ENCODE data around the gene NDUFAF2. TPM values are rescaled to one million over a fixed set of nuclear protein-coding genes. Genes with fewer than 3 reads are reported as not detected.
A peak's percentile ranks its signal among the peaks of the same experiment; 100 is the strongest.

The NDUFAF2 gene
- polyA plus RNA-seq, 1 of the 3 experiments (the other 2 are of a cell fraction) = 33.4 TPM

DNA sequence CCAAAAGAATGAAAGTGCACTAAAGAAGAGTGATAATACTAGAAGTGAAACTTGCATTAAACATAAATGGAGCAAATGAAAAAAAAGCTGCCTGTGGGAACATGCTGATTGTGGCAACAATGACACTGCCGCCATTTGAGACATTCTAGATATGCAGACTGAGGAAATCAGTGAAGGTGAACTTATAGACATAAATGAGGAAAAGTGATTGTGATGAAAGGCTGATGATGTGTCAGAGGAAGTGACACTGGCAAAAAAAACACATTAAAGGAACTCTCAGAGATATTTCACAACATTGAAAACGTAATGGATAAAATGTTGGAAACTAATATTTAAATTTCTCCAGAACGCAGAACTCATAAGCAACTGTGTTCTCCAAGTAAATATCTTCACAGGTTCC lies 1.4 kb upstream of the NDUFAF2 start:
- POLR2A ChIA-PET = no interaction called here
- H3F3A ChIP-seq (replicated peaks; ENCODE audit: insufficient read depth) = peaks cover 5% of the 10 kb centered on the region
- CTCF ChIA-PET = interaction anchor here (1.2 kb wide), 1 partner anchor 266 kb away, joined by 3 read pairs; no protein-coding TSS in a partner anchor
- H3K9me3 ChIP-seq = no peaks in the 10 kb centered on the region
- H3K4me1 ChIP-seq (ENCODE audit: control insufficient read depth in 1 of 2, insufficient read depth in 2 of 2, low read depth in 1 of 2, low read length in 1 of 2) = peaks cover 0 to 10% of the 10 kb centered on the region in 2 experiments; a peak in 3 of 4 replicates
- H3K4me2 ChIP-seq = peak overlapping the region; percentile 77; the same call in 1 of the 2 replicates
- TF ChIP-seq FOXM1 (IDR thresholded peaks at IDR 0.05; ENCODE audit: low read depth) = no peak
- TF ChIP-seq RXRA (IDR thresholded peaks at IDR 0.05; ENCODE audit: borderline replicate concordance, low read depth) = no peak
- TF ChIP-seq, protein P1, sequence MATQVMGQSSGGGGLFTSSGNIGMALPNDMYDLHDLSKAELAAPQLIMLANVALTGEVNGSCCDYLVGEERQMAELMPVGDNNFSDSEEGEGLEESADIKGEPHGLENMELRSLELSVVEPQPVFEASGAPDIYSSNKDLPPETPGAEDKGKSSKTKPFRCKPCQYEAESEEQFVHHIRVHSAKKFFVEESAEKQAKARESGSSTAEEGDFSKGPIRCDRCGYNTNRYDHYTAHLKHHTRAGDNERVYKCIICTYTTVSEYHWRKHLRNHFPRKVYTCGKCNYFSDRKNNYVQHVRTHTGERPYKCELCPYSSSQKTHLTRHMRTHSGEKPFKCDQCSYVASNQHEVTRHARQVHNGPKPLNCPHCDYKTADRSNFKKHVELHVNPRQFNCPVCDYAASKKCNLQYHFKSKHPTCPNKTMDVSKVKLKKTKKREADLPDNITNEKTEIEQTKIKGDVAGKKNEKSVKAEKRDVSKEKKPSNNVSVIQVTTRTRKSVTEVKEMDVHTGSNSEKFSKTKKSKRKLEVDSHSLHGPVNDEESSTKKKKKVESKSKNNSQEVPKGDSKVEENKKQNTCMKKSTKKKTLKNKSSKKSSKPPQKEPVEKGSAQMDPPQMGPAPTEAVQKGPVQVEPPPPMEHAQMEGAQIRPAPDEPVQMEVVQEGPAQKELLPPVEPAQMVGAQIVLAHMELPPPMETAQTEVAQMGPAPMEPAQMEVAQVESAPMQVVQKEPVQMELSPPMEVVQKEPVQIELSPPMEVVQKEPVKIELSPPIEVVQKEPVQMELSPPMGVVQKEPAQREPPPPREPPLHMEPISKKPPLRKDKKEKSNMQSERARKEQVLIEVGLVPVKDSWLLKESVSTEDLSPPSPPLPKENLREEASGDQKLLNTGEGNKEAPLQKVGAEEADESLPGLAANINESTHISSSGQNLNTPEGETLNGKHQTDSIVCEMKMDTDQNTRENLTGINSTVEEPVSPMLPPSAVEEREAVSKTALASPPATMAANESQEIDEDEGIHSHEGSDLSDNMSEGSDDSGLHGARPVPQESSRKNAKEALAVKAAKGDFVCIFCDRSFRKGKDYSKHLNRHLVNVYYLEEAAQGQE (IDR thresholded peaks at IDR 0.05; ENCODE audit: low read depth, low read length) = no peak
- no peak for TF ChIP-seq RCOR1 (IDR thresholded peaks at IDR 0.05; ENCODE audit: low read length)
- no peak for TF ChIP-seq RFX5 (IDR thresholded peaks at IDR 0.05; ENCODE audit: low read length)
- no peak for TF ChIP-seq EZH2phosphoT487 (IDR thresholded peaks at IDR 0.05; ENCODE audit: borderline replicate concordance, low read depth)
- no peak for TF ChIP-seq NRF1 (IDR thresholded peaks at IDR 0.05; ENCODE audit: low read depth, low read length)
- no peak for TF ChIP-seq MXI1 (IDR thresholded peaks at IDR 0.05; ENCODE audit: low read depth, low read length)
- no peak for TF ChIP-seq EP300 (IDR thresholded peaks at IDR 0.05; ENCODE audit: borderline replicate concordance in 1 of 2, low read depth in 1 of 2, low read length in 1 of 2)
- H3K79me2 ChIP-seq (ENCODE audit: insufficient read depth) = peaks cover 81% of the 10 kb centered on the region
- H3K4me3 ChIP-seq (ENCODE audit: low read depth in 2 of 2, low read length in 1 of 2) = peak overlapping the region; percentile 75 to 92; a peak in 2 of 4 replicates
- no peak for DNase-seq
- no peak overlapping the region for H2AFZ ChIP-seq (ENCODE audit: low read depth)
- H3K9ac ChIP-seq = no peak overlapping the region
- H3K27ac ChIP-seq (ENCODE audit: low read depth in 2 of 2, low read length in 1 of 2) = no peak overlapping the region
- no peaks in the 10 kb centered on the region for H4K20me1 ChIP-seq (ENCODE audit: insufficient read depth)
- WGBS (ENCODE audit: low lambda C conversion rate) = 83% methylated on average over 3 of the region's 3 CpGs
- H3K36me3 ChIP-seq (replicated peaks in 1 of 2; ENCODE audit: control insufficient read depth in 1 of 2, insufficient read depth in 2 of 2, low read length in 1 of 2) = peaks cover 3 to 9% of the 10 kb centered on the region in 2 experiments
- no peaks in the 10 kb centered on the region for H3K9me2 ChIP-seq
- H3K27me3 ChIP-seq (ENCODE audit: insufficient read depth) = no peaks in the 10 kb centered on the region

DNA sequence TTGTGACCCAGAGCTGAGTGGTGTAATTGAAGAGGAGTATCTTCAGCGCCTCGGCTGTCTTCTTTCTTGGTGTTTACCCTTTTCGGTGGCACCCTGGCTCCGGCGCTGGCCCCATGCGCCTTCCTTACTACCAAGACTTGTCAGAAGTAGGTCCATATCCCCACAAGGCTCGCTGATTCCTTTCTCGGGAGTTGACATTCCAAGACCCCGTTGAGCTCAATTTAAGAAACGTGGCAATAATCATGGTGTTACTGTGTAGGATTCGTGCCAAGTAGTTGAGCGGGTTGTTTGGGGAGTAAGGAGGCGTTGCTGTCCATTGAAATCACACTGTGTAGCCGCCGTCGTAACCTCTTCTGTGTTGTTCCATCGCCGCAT lies 795 bp downstream of the NDUFAF2 start:
- H3K27me3 ChIP-seq (ENCODE audit: insufficient read depth) = no peaks in the 10 kb centered on the region
- peak overlapping the region; percentile 95 for H2AFZ ChIP-seq (ENCODE audit: low read depth)
- peak overlapping the region; percentile 71 for H3K9ac ChIP-seq
- TF ChIP-seq RFX5 (IDR thresholded peaks at IDR 0.05; ENCODE audit: low read length) (no peak), CHD2 (IDR thresholded peaks at IDR 0.05; ENCODE audit: low read length, partially characterized antibody) (no peak), RAD21 (IDR thresholded peaks at IDR 0.05; ENCODE audit: low read length) (no peak)
- TF ChIP-seq, protein P2, sequence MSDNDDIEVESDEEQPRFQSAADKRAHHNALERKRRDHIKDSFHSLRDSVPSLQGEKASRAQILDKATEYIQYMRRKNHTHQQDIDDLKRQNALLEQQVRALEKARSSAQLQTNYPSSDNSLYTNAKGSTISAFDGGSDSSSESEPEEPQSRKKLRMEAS (IDR thresholded peaks at IDR 0.05; ENCODE audit: low read depth) = no peak
- TF ChIP-seq, protein P3, sequence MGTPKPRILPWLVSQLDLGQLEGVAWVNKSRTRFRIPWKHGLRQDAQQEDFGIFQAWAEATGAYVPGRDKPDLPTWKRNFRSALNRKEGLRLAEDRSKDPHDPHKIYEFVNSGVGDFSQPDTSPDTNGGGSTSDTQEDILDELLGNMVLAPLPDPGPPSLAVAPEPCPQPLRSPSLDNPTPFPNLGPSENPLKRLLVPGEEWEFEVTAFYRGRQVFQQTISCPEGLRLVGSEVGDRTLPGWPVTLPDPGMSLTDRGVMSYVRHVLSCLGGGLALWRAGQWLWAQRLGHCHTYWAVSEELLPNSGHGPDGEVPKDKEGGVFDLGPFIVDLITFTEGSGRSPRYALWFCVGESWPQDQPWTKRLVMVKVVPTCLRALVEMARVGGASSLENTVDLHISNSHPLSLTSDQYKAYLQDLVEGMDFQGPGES (IDR thresholded peaks at IDR 0.05; ENCODE audit: low read depth, low read length) = no peak
- 20% methylated on average over 15 of the region's 18 CpGs for WGBS (ENCODE audit: low lambda C conversion rate)
- DNase-seq = peak; percentile 30
- ChIA-PET CTCF (interaction anchor here (1.0 to 2.4 kb wide), 5 partner anchors 13 to 296 kb away, joined by 3 to 7 read pairs (median 4); no protein-coding TSS in a partner anchor), POLR2A (interaction anchor here (1.6 kb wide), 1 partner anchor 246 kb away, joined by 7 read pairs; the partner anchor contains the start of gene DEPDC1B)
- peaks cover 5% of the 10 kb centered on the region for H3F3A ChIP-seq (replicated peaks; ENCODE audit: insufficient read depth)
- no peaks in the 10 kb centered on the region for H3K9me2 ChIP-seq
- no peaks in the 10 kb centered on the region for H4K20me1 ChIP-seq (ENCODE audit: insufficient read depth)
- peaks cover 0 to 1% of the 10 kb centered on the region in 2 experiments for H3K36me3 ChIP-seq (replicated peaks in 1 of 2; ENCODE audit: control insufficient read depth in 1 of 2, insufficient read depth in 2 of 2, low read length in 1 of 2)
- no peaks in the 10 kb centered on the region for H3K9me3 ChIP-seq
- peak overlapping the region; percentile 75 to 92 for H3K4me3 ChIP-seq (ENCODE audit: low read depth in 2 of 2, low read length in 1 of 2)
- H3K79me2 ChIP-seq (ENCODE audit: insufficient read depth) = peaks cover 82% of the 10 kb centered on the region
- peaks cover 0 to 10% of the 10 kb centered on the region in 2 experiments; a peak in 3 of 4 replicates for H3K4me1 ChIP-seq (ENCODE audit: control insufficient read depth in 1 of 2, insufficient read depth in 2 of 2, low read depth in 1 of 2, low read length in 1 of 2)
- peak overlapping the region; percentile 40 to 50; a peak in 2 of 4 replicates for H3K27ac ChIP-seq (ENCODE audit: low read depth in 2 of 2, low read length in 1 of 2)
- H3K4me2 ChIP-seq = peak overlapping the region; percentile 87

Measured in SK-N-SH (cell line).